Activated CD8-positive, alpha-beta memory T cell treated with anti-CD3 and anti-CD28 coated beads, Interleukin-2, amount 50 U/mL, for 24 hours (primary cell): Measurements from ENCODE around the gene SDSL.

Experiments
- DNase-seq: peaks from one replicate; pipeline ENCODE4 v3.0.0-alpha.2; 2020; ENCODE audit errors: extremely low read depth

SDSL gene

GRCh38 chr12:113396828-113397496 is 25.2 kb upstream of the SDSL start:
- no peak for DNase-seq

- DNase-seq = no peak
These were observed 24.5 kb upstream of the SDSL start for GRCh38 chr12:113397497-113398197.

- DNase-seq = no peak
These were observed 23.6 kb upstream of the SDSL start for GRCh38 chr12:113398346-113399290.

- DNase-seq = no peak
These were observed 22.7 kb upstream of the SDSL start for GRCh38 chr12:113399490-113399889.

GRCh38 chr12:113400362-113400761 is 21.8 kb upstream of the SDSL start:
- DNase-seq = no peak

- no peak for DNase-seq
These were observed 20.8 kb upstream of the SDSL start for GRCh38 chr12:113401066-113402000.

- DNase-seq = no peak
These were observed 19.5 kb upstream of the SDSL start for GRCh38 chr12:113402586-113403260.

GRCh38 chr12:113403435-113404415 is 18.5 kb upstream of the SDSL start, which contains the start of gene SDS:
Gene SDS, minus strand, starts transcription at chr12:113403887. Its CDS starts 4,179 bp downstream, at chr12:113399708.
- DNase-seq = no peak

GRCh38 chr12:113405694-113406093 is 16.5 kb upstream of the SDSL start:
- DNase-seq = no peak

- DNase-seq = no peak
These were observed 14.1 kb upstream of the SDSL start for GRCh38 chr12:113407931-113408600.

- DNase-seq = no peak
These were observed 13.4 kb upstream of the SDSL start for GRCh38 chr12:113408756-113409298.

GRCh38 chr12:113409462-113410124 is 12.6 kb upstream of the SDSL start:
- no peak for DNase-seq

- no peak for DNase-seq
These were observed 8.7 kb upstream of the SDSL start for GRCh38 chr12:113413488-113413939.

GRCh38 chr12:113414519-113415038 is 7.6 kb upstream of the SDSL start:
- no peak for DNase-seq

GRCh38 chr12:113416091-113416754 is 6.0 kb upstream of the SDSL start:
- DNase-seq = no peak

GRCh38 chr12:113418213-113418879 is 3.8 kb upstream of the SDSL start:
- DNase-seq = no peak
